Daoy (cell line): Measurements from ENCODE around the gene SH2D2A. TPM values are rescaled to one million over a fixed set of nuclear protein-coding genes. Genes with fewer than 3 reads are reported as not detected.
"Not testable (repeated sequence)": the region's sequence is repeated elsewhere in the genome, so short reads cannot be mapped to it uniquely, and the experiment has no call there.

Source experiments
- DNase-seq: peaks from one replicate; pipeline ENCODE4 v3.0.0-alpha.2; 2015; ENCODE audit warnings: low read depth
- total RNA-seq: library from RNA; depleted of rRNA; stranded (reverse); fragments of >200 nt; shearing (Covaris generic); gene quantifications from 2 replicates; pipeline ENCODE4 v1.2.3, GENCODE V29; 2014; rRNA removed

SH2D2A gene
- total RNA-seq, 1 experiment from 2014 or later = 0.51 TPM

DNA sequence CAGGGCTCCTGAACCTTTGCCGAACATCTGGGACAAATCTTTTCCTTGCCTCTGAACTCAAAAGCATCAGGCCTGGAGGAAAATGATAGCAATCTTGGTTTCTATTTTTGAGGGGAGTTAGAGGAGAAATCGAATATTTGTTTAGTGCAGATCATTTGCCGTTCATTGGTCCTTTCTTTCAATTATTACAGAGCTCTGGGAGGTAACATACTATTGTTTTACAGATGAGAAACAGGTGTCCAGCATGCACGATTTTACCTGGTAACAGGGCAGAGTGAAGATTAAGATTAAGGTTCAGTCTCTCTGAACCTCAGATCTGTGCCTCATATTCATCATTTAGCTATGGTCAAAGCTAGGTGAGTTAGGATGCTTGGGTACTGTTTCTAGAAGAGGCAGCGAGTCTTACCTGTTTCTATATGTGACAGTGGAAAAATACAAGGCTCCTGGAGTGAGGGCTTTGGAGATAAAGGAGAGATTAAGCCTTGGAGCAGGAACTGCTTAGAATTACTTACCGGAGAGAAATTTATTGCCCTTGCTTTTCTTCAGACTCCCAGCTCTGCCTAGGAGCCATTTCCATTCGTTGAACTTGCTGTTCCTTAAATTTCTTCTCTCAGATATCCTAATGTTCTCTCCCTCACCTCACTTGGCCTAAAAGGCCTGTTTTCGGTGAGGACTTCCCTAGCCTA, 47.9 kb downstream of the SH2D2A start:
- no peak for DNase-seq

DNA sequence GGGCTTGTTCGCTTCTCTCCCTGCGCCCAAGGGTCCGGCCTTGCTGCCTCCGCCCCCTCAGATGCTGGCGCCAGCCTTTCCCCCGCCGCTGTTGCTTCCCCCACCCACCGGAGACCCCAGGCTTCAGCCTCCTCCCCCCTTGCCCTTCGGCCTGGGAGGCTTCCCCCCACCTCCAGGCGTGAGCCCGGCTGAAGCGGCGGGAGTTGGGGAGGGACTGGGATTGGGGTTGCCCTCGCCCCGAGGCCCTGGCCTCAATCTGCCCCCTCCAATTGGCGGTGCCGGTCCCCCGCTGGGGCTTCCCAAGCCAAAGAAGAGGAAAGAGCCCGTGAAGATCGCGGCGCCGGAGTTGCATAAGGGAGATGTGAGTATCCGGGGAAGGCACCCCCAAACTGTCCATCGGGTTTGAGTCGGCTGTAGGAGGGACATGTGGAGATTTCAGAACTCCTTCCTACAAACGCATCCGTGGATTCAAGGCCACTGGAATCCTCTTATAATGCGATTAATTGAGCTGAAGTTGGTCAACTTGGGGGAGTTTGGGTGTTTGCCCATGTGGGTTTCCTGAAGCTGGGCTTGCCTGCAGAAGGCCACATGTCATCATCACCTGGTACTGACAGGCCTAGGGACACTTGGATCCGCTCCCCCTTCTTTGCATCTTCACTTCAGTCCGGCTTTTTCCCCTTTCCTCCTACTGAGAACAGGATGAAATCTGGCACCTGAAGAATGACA, 48.6 kb downstream of the SH2D2A start:
- peak; percentile 29 for DNase-seq

DNA sequence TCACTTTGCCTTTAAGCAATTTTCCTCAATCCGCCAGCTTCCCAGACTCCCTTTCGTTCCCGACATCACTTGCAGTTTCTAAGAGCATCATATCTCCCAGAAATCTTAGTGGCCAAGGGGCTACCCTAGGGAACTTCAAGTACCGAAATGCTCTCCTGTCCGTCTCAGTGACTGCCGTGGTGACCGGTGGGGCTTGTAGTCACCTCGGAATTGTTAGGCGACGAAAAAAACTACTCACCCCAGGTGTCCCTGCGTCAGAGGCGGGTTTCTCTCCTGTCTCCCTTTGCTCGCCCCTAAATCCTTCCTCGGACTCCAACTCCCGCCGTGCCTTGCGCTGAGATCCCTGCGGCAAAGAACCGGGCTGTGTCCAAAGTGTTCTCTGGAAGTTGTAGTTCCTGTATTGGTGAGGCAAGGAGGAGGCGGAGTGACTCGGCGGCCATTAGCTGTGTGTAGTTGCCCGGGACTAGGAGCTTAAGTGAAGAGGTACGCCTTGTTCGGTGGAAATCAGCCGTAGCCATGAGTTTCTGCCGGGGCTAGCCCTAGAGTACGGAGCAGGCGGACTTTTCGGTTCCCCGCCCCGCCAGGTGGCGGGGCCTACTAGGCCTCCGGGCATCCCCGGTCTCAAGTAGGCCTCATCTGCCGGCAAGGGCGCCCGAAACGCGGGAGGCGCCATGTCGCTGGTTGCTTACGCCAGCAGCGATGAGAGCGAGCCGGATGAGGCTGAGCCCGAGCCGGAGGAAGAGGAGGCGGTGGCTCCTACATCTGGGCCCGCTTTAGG, 49.4 kb downstream of the SH2D2A start, which contains the start of gene PRCC:
TSS of gene PRCC (plus strand) at position 435 of the 778 bp plus-strand sequence. CDS start at position 672, 237 bp downstream.
- DNase-seq = peak; percentile 99

DNA sequence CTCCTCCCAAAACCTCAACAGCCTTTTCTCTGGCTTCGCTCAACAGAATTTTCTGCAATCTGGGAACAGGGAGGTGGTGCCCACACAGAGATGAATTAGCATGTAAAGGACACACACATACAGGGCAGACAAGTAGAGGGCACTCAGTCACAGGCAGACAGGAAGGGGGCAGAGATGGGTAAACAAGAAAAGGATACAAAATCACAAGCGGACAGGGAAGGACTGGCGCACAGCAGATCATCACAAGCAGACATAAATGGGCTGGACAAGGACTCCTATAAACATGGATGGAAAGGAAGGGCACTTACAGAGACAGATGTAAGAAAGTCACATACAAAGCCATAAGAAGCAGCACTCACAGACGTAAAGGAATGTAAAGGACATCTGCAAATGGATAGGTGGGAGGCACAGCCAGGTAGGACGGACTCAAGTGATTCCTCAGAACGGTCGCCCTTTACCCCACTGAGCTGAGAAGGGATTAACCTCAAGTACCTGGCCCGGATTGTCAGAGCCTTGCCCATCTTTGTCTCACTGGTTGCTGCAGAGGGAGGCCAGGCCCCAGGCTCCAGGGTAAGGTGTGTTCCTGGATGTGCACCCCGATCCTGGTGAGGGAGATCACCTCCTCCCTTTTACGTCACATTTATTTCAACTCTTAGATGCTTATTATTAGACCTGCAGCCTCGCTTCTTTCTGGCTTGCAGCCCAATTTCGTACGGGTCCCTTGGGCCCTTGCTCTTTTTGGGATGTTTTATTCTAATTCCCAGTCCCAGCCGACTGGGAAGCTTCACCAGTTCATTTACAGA, 50.1 kb downstream of the SH2D2A start:
- DNase-seq = no peak

DNA sequence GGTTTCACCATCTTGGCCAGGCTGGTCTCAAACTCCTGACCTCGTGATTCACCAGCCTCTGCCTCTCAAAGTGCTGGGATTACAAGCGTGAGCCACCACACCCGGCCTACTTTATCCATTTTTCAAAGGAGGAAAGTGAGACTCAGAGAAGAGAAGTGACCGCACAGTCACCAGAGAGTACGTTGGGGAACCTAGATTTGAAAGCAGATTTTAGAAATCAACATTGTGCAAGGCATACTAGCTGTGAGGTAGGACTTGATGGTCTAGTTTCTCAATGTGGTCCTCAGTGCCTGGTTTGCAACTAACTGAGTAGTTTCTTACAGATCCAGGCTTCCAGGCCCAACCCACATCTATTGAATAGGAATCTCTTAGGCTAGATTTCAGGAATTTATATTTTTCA, 51.0 kb downstream of the SH2D2A start:
- no peak for DNase-seq

DNA sequence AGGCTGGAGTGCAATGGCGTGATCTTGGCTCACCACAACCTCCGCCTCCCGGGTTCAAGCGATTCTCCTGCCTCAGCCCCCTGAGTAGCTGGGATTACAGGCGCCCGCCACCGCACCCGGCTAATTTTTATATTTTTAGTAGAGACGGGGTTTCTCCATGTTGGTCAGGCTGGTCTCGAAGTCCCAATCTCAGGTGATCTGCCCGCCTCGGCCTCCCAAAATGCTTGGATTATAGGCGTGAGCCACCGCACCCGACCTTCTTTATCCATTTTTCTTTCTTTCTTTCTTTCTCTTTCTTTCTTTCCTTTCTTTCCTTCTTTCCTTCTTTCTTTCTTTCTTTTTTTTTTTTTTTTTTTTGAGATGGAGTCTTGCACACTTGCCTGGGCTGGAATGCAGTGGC, 51.5 kb downstream of the SH2D2A start:
- not testable (repeated sequence) for DNase-seq

DNA sequence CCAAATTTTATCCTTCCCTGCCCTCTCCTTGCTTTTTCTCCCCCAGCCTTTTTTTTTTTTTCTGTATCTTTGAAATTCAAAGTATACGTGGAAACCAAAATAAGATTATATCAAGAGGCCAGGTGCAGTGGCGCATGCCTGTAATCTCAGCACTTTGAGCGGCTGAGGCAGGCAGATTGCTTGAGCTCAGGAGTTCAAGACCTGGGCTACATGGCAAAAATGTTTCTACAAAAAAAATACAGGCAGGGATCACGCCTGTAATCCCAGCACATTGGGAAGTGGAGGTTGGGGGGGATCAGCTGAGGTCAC, 55.9 kb downstream of the SH2D2A start:
- DNase-seq = no peak

DNA sequence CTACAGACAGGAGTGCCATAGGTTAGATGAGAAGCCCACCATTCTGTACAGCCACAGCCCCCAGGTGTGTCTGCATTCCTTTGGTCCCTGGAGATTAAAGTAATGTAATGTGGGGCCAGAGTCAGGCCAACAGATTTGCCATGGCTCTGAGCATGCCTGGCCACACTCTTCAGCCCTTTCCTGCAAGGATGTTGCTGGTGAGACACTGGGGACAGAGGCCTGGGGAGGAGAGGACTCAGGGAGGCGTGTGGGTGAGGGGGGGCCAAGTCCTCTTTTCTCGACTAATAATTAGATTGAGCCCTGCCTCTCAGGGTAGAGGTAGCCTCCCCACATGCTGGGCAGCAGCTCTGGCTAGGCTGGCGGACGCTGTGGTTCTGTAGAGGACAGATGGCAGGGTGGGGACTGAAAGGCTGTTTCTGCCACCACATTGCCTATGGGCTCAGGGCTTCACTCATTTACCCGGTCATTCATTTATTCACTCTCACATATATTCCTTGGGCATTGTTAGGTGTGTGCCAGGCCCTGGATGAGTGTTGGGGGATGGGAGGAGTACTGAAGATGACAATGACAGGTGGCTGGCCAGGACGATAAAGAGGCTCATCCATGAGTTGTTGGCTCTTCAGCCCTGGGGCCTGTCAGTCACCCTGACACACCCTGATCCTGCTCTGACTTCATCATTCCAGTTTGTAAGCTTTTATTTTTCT, 56.4 kb downstream of the SH2D2A start:
- no peak for DNase-seq

DNA sequence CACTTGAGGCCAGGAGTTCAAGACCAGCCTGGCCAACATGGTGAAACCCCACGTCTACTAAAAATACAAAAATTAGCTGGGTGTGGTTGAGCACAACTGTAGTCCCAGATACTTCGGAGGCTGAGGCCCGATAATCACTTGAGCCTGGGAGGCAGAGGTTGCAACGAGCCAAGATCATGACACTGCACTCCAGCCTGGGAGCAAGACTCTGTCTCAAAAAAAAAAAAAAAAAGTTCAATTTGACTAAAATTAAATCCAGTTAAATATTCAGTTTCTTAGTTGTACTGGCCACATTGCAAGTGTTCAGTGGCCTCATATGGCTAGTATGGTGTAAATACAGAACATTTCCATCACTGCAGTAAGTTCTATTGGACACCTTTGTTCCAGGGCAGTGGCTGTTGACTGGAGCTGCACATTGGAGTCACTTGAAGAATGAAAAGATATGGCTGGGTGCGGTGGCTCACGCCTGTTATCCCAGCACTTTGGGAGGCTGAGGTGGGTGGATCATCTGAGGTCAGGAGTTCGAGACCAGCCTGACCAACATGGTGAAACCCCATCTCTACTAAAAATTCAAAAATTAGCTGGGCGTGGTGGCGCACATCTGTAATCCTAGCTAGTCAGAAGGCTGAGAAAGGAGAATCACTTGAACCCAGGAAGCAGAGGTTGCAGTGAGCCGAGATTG, 58.9 kb downstream of the SH2D2A start:
- not testable (repeated sequence) for DNase-seq

DNA sequence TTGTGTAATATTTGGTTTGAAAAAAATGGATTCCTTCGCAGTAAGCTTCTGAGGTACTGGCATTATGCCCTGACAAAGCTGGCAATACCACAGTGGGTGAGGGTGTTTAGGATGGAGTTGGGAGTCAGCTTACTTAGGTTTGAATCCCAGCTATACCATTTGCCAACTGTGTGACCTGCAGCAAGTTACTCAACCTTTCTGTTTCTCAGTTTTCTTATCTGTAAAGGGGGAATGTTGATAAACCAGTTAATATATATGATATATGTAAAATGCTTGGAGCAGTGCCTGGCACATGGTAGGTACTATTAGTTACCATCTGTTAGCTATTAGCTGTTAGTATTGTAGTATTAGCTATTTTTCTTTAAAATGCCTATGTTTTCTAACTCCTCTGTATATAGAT, 60.3 kb downstream of the SH2D2A start:
- no peak for DNase-seq

Other genes with a start within 250 kb of the SH2D2A start
- gene IQGAP3, start 244.3 kb downstream of the SH2D2A start, total RNA-seq = 43.6 and 45.7 TPM in 2 replicates
- not detected in 2 replicates for gene TTC24, start 237.1 kb downstream of the SH2D2A start, total RNA-seq
- gene NAXE, start 225.1 kb downstream of the SH2D2A start, total RNA-seq = 81.9 and 87.9 TPM in 2 replicates
- gene GPATCH4, start 215.4 kb downstream of the SH2D2A start, total RNA-seq = 32.6 and 42.1 TPM in 2 replicates
- 0.23 TPM in 1 of 2 replicates, not detected in the other for gene HAPLN2, start 197.4 kb downstream of the SH2D2A start, total RNA-seq
- gene BCAN, start 174.7 kb downstream of the SH2D2A start, total RNA-seq = not detected in 2 replicates
- 0.51 and 0.89 TPM in 2 replicates for gene NES, start 139.4 kb downstream of the SH2D2A start, total RNA-seq
- 21.4 and 36.0 TPM in 2 replicates for gene CRABP2, start 111.3 kb downstream of the SH2D2A start, total RNA-seq
- gene METTL25B, start 88.4 kb downstream of the SH2D2A start, total RNA-seq = 7.9 and 11.9 TPM in 2 replicates
- 31.7 and 59.8 TPM in 2 replicates for gene ISG20L2, start 88.1 kb downstream of the SH2D2A start, total RNA-seq
- gene MRPL24, start 75.8 kb downstream of the SH2D2A start, total RNA-seq = 144 and 148 TPM in 2 replicates
- gene HDGF, start 65.2 kb downstream of the SH2D2A start, total RNA-seq = 484 and 537 TPM in 2 replicates
- gene PRCC, start 49.3 kb downstream of the SH2D2A start, total RNA-seq = 43.7 and 44.6 TPM in 2 replicates
- gene INSRR, start 42.3 kb upstream of the SH2D2A start, total RNA-seq = not detected in 2 replicates
- 0.40 TPM in 1 of 2 replicates, not detected in the other for gene NTRK1, start 44.0 kb upstream of the SH2D2A start, total RNA-seq
- 0.06 TPM in 1 of 2 replicates, not detected in the other for gene PEAR1, start 76.9 kb upstream of the SH2D2A start, total RNA-seq
- gene LRRC71, start 103.8 kb upstream of the SH2D2A start, total RNA-seq = not detected in 2 replicates
- gene ARHGEF11, start 228.9 kb upstream of the SH2D2A start, total RNA-seq = 12.6 and 16.3 TPM in 2 replicates